Fibroblast of gingiva (primary cell): ENCODE results near the gene CCDC70.
A peak's percentile ranks its signal among the peaks of the same experiment; 100 is the strongest.

Experiments used
- DNase-seq: peaks from one replicate; pipeline ENCODE4 v3.0.0-alpha.2; 2011; ENCODE audit warnings: low read depth

Gene CCDC70

GRCh38 chr13:51862957-51863356 lies 1.2 kb downstream of the CCDC70 start:
- no peak for DNase-seq

- DNase-seq, result no peak
Measured at GRCh38 chr13:51865838-51866237, 4.1 kb downstream of the CCDC70 start.

DNA sequence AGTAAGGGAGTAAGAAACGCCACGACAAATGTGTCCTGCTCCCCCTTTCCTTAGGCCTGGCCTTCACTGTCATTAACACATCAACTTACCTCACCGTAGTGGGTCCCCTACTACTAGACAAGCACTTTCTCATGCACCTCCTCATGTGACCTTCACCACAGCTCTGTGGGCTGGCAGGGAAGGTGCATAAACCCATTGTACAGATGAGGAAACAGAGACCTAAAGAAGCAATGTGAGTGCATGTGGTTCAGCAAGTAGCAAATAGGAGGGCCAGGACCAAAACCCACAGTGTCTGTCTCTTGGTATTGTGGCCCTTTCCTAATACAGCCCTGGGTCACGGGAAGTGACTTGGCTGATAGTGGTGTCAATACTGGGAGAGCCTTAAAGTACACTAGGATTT lies 5.3 kb downstream of the CCDC70 start:
- DNase-seq, result no peak

DNA sequence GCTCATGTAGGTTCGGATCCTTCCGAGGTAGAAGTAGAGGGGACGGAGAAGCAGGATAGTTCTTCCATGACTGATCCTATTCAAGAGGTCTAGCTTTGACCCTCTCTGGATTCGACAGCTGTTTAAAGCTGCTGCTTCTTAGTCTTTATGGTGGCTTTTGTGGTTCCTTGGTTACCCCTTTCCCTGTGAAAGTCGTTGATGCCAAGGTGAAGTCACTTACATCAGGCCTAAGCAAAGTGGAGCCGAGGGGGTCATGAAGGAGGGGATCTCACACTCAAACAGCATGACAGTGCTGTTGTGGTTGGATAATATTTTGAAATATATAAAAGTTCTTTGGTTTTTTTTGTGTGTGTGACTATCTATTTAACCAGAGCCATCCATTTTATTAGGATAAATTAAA lies 8.1 kb downstream of the CCDC70 start:
- no peak for DNase-seq

DNA sequence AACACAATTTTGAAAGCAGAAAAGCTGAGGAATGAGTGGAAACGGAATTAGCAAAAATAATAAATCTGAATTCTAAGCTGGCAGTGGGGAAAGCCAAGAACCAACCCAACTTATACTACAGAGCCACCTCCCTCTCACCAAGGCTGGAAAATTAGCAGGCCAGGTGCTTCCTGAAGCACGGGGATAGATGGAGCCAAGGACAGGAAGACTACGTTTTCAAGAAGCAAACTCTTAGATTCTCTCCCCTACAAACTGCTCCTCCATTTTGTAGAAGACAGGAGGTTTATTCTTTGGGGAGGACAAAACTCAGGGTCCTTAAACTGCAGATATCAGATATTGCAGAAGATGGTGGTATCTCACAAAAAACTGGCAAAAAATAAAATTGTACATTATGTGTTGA lies 8.8 kb downstream of the CCDC70 start:
- no peak for DNase-seq

- no peak for DNase-seq
Measured at GRCh38 chr13:51873117-51873798, 11.5 kb downstream of the CCDC70 start.

GRCh38 chr13:51873837-51874236 lies 12.1 kb downstream of the CCDC70 start:
- no peak for DNase-seq

GRCh38 chr13:51874651-51875050 lies 12.9 kb downstream of the CCDC70 start:
- DNase-seq, result no peak

- DNase-seq, result no peak
Measured at GRCh38 chr13:51879133-51879532, 17.4 kb downstream of the CCDC70 start.

DNA sequence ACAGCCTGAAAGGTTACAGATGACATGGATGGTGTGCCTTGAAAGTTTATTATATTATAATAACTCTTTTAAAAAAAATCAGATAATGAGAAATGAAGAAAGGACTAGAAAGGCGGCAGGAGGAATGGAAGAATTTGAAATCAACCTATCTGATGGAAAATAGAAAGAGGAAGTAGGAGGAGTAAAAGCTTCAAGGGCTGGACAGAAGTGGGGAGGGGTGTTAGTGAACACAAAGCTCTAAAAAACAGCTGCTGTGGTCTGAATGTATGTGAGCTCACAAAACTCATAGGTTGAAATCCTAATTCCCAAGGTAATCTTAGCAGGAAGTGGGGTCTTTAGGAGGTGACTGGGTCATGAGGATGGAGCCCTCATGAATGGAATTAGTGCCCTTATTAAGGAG lies 19.5 kb downstream of the CCDC70 start:
- DNase-seq, result no peak

GRCh38 chr13:51882570-51883225 lies 20.9 kb downstream of the CCDC70 start:
- no peak for DNase-seq

- no peak for DNase-seq
Measured at GRCh38 chr13:51883226-51883600, 21.4 kb downstream of the CCDC70 start.

DNA sequence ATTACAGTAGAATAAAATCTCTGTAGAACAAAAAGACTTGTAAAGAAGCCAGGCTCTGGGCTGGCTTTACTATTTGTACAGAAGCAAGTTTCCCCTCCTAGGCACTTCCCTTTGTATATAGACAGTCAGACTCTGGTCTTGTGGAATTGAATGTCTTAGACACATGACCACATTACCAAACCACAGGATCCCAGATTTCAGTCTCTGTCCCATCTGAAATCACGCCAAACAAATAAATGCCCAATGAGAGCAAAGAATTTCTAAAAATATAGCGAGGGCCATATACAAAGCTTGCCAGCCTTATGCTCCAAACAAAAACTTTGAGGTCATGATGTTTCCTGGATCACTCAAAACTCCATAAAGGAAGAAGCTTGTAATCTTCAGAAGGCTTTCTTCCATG lies 23.9 kb downstream of the CCDC70 start:
- DNase-seq, result no peak

- DNase-seq, result no peak
Measured at GRCh38 chr13:51887468-51887867, 25.7 kb downstream of the CCDC70 start.

- no peak for DNase-seq
Measured at GRCh38 chr13:51892657-51893056, 30.9 kb downstream of the CCDC70 start.

DNA sequence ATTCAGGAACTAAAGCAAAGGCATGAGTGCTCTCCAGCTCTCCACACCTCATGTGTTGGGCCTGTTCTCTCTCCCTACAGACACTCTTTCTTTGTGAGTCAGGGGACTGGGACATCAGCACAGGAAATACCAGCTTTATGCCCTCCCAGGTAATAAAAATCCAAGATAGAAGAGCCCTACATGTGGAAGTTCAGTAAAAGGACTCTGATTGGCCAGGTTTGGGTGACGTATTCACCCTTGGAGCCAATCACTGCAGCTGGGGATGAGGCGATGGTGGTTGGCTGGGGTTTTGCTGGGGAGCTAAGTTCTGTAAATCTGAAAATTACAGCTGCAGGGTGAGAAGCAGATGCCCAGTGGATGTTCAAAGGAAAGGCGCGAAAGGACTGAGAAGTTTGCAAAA lies 32.5 kb downstream of the CCDC70 start:
- no peak for DNase-seq

DNA sequence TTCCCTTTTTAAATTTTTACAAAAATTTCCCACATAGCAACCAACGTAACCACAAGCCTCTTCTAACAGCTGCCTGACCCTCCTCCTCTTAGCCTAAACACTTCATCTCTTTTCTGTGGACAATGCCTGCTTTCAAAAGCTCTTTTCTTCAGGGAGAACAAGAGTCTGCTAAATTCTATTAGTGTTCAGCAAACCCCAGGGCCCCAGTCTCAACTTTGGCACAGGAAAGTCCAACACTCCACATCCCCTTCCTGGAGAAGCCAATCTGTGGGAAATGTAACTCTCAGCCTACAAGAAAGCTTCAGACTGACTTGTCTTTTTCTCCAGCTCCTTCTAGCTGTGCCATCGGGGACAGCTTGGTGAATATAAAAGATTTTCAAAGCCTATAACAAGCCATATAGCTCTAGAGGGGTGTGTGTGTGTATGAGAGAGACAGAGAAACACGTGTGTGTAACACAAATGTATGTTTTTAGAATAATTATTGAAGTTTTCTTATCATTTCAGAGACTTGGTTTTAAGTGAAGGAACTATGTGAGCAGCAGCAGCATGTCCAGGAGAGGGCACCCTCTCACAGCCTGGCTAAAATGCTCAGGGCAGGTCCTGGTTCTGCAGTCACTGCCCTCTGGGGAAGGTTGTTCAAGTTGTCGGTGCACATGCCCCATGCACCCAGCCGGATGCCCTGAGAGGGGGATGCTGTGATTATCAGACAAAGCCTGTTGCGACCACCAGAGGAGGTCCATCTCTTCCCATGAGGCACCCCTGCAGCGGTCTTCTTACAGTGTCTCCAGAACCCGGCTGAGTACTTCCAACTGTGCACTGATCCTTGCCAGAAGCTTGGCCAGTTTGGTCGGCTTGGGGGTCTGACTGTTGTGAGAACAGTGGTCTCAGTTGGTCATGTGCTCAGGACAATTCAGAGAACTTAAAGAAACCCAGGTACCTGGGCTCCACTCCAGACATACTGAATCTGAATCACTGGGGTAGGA lies 34.4 kb downstream of the CCDC70 start:
- peak; percentile 43 for DNase-seq

GRCh38 chr13:51900471-51900870 lies 38.7 kb downstream of the CCDC70 start:
- DNase-seq, result no peak

DNA sequence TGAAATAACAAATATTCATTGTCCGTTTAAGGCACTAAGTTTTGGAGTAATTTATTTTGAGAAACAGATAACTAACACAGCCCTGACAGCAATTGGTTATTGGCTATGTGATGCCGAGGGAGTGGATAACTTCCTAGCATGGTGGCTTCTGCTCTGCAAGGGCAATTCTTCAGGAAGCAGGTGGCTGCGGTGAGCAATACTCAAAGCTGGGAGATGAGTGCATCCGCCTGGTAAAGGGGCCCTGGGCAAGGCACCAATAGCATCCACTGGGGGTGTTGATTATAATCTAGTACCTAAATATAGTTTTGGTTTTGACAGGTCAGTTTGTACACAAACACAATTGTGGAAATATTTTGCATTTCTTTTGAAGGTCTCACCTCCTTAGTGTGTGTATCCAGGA lies 41.0 kb downstream of the CCDC70 start:
- no peak for DNase-seq

GRCh38 chr13:51905787-51906186 lies 44.0 kb downstream of the CCDC70 start:
- no peak for DNase-seq

DNA sequence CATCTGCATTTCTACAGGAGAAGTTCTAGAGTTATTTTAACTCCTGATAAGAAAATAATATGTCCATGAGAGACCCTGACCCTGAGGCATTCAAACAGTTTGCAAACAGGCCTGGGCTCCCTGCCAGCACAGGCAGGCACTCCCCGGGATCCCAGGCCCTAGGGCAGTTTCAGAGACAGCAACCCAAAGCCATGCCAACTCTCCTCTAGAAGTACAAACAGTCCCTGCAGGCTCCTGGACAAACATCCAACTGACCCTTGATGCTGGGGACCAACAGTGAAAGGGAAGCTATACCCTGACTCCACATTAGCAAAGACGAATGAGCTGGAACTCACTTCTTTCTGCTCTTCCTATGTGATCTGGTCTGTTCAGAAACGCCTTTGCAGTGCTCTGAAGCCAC lies 44.8 kb downstream of the CCDC70 start:
- no peak for DNase-seq

GRCh38 chr13:51907040-51907732 lies 45.4 kb downstream of the CCDC70 start:
- DNase-seq, result no peak
